GM18511 (cell line): ENCODE measurements around the gene BRWD1.
"Not testable (repeated sequence)": the region's sequence is repeated elsewhere in the genome, so short reads cannot be mapped to it uniquely, and the experiment has no call there.

Experiments
- ATAC-seq: cut with Tn5 transposase; IDR thresholded peaks from one replicate; pipeline ENCODE4 v1.9.1; 2021; ENCODE audit warnings: mild to moderate bottlenecking, moderate library complexity; ENCODE audit not compliant: unreplicated experiment

The BRWD1 gene

DNA sequence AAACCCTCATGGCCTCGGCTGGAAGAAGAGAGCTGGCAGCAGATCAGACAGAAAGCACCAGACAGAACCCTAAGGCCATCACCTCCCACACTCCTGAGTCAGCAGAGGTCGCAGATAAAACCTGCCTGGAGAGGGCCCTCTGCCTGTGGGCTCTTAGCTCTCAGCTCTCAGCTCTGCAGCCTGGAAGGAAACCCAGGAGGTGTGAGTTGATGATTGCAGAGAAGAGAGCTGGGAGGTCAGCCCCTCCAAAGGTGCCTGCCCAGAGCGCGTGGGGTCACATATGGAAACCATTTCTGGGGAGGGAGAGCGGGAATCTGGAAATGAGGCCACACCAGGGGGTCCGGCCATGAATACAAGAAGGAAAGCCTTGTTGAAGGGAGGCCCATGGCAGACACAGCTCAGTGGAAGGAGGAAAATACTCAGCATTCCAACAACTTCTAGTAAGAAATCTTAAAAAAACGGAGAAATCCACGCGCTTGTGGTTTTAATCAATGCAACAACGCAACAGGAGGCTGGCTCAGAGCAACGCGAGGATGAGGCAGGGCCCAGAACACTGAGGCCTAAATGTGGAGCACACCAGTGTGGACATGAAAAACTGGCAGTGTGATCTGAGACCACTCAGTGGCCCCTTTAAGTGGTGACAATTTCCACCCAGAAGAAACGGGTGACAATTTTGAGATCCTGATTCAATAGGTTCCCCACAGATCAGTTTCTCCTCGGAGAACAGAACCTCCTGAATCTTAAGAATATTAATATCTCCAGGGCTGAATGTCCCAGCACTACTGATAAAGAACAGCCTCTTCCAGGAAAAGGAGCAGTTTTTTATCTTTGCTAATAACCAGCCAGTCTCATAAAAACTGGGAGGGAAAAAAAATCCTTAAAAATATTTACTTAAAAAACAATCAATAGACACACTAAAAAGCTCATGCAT, 175.9 kb downstream of the BRWD1 start:
- no peak for ATAC-seq

DNA sequence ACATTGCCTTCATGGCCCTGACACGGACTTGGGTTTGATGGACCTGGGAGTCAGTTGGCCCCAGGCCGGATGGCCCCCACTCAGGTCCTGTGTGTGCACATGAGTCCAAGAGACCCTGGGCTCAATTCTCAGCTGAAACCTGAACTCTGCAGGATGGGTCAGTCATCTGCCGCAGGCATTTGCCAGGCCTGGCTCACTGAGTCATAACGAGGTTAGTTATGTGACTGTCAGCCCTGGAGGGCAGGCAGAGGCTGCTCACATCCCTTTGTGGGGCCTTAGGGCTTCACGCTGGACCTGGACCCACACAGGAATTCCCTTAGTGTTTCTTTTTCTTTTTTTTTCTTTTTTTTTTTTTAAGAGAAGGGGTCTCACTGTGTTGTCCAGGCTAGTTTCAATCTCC, 176.7 kb downstream of the BRWD1 start:
- ATAC-seq: no peak

DNA sequence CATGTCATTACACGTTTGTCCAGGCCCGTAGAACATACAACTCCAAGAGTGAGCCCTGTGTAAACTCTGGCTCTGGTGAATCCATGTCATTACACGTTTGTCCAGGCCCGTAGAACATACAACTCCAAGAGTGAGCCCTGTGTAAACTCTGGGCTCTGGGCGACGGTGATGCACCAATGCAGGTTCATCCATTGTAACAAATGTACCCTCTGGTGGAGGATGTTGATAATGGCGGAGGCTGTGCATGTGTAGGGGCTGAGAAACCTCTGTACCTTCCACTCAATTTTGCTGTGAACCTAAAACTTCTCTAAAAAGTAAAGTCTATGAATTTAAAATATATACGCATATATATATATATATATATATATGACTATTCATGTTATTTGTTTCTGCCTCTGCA, 177.3 kb downstream of the BRWD1 start:
- not testable (repeated sequence) for ATAC-seq

DNA sequence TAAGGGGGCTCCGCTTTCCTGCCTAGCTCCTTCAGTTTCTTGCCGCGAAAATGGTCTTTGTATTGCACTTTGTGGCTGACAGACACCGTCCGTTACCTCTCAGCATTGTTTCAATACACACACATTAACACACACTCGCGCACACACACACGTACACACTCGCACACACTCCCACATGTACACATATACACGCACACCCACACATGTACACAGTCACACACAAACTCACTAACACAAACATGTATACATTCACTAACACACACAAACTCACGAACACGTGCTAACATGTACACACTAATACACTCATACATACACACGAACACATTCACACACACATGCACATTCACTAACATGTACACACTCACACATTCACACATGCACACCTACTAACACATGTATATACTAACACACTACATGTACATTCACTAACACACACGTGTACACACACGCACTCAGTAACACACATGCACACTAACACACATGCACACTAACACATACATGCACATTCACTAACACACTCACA, 179.1 kb downstream of the BRWD1 start:
- no peak for ATAC-seq
